Measurements from ENCODE around the gene RAPGEF4. TPM values are rescaled to one million over a fixed set of nuclear protein-coding genes. Genes with fewer than 3 reads are reported as not detected.

RAPGEF4 gene
- total and polyA plus RNA-seq, 2 of the 4 experiments (the other 2 are of a cell fraction), result 1.7 to 3.2 TPM

DNA sequence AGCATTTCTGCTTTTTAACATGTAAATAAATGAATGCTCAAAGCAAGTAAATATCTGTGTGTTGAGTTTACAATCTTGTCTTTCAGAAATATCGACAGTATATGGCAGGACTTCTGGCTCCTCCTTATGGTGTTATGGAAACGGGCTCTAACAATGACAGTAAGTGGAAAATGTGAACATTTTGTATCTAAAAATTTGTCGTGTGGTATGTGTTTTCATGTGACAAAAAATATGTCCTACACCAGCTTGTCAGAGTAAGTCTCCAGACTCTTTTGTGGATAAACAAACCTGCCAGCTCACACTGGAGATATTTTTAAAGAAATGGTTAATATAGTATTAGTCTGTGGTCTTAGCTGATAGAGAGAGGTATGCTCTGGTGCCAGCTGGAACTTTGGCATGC lies 182.1 kb downstream of the RAPGEF4 start:
- no peak for TF ChIP-seq MAFK (IDR thresholded peaks at IDR 0.05; ENCODE audit: low read depth, low read length)
- TF ChIP-seq CHD1 (IDR thresholded peaks at IDR 0.05; ENCODE audit: low read depth, low read length), result no peak
- no peak for TF ChIP-seq MXI1 (IDR thresholded peaks at IDR 0.05; ENCODE audit: borderline replicate concordance, low read depth, low read length)
- no peak for TF ChIP-seq MAZ (IDR thresholded peaks at IDR 0.05; ENCODE audit: borderline replicate concordance, low read depth, low read length)
- TF ChIP-seq, protein P1, sequence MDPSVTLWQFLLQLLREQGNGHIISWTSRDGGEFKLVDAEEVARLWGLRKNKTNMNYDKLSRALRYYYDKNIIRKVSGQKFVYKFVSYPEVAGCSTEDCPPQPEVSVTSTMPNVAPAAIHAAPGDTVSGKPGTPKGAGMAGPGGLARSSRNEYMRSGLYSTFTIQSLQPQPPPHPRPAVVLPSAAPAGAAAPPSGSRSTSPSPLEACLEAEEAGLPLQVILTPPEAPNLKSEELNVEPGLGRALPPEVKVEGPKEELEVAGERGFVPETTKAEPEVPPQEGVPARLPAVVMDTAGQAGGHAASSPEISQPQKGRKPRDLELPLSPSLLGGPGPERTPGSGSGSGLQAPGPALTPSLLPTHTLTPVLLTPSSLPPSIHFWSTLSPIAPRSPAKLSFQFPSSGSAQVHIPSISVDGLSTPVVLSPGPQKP (IDR thresholded peaks at IDR 0.05; ENCODE audit: borderline replicate concordance, low read depth, low read length), result no peak
- no peak for TF ChIP-seq CEBPB (IDR thresholded peaks at IDR 0.05; ENCODE audit: low read depth, low read length)
- no peak for TF ChIP-seq RFX5 (IDR thresholded peaks at IDR 0.05; ENCODE audit: low read depth, low read length)
- TF ChIP-seq SMC3 (IDR thresholded peaks at IDR 0.05; ENCODE audit: low read depth, low read length), result no peak
- no peak for TF ChIP-seq NFE2L2 (IDR thresholded peaks at IDR 0.05; ENCODE audit: low read depth, low read length)
- TF ChIP-seq FOS (IDR thresholded peaks at IDR 0.05; ENCODE audit: low read depth, low read length), result no peak
- TF ChIP-seq BHLHE40 (IDR thresholded peaks at IDR 0.05; ENCODE audit: low read depth, low read length), result no peak
- TF ChIP-seq, protein P2, sequence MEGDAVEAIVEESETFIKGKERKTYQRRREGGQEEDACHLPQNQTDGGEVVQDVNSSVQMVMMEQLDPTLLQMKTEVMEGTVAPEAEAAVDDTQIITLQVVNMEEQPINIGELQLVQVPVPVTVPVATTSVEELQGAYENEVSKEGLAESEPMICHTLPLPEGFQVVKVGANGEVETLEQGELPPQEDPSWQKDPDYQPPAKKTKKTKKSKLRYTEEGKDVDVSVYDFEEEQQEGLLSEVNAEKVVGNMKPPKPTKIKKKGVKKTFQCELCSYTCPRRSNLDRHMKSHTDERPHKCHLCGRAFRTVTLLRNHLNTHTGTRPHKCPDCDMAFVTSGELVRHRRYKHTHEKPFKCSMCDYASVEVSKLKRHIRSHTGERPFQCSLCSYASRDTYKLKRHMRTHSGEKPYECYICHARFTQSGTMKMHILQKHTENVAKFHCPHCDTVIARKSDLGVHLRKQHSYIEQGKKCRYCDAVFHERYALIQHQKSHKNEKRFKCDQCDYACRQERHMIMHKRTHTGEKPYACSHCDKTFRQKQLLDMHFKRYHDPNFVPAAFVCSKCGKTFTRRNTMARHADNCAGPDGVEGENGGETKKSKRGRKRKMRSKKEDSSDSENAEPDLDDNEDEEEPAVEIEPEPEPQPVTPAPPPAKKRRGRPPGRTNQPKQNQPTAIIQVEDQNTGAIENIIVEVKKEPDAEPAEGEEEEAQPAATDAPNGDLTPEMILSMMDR (conservative IDR thresholded peaks at IDR 0.05; ENCODE audit: low read depth, low read length), result no peak
- TF ChIP-seq RAD21 (IDR thresholded peaks at IDR 0.05; ENCODE audit: low read length), result no peak
- TF ChIP-seq, protein P3, sequence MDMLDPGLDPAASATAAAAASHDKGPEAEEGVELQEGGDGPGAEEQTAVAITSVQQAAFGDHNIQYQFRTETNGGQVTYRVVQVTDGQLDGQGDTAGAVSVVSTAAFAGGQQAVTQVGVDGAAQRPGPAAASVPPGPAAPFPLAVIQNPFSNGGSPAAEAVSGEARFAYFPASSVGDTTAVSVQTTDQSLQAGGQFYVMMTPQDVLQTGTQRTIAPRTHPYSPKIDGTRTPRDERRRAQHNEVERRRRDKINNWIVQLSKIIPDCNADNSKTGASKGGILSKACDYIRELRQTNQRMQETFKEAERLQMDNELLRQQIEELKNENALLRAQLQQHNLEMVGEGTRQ (IDR thresholded peaks at IDR 0.05; ENCODE audit: low read depth, low read length), result no peak
- TF ChIP-seq RCOR1 (IDR thresholded peaks at IDR 0.05; ENCODE audit: insufficient replicate concordance, low read length), result no peak
- TF ChIP-seq POLR2A (IDR thresholded peaks at IDR 0.05; ENCODE audit: low read depth, low read length), result no peak
- no peaks in the 10 kb centered on the region for H4K20me1 ChIP-seq (ENCODE audit: insufficient read depth, low read length)
- no peak overlapping the region for H2BK20ac ChIP-seq (ENCODE audit: low read depth, low read length)
- dilution Hi-C loops (cut with HindIII; ENCODE audit: low sequenced_read_pairs, unreplicated experiment) (no loop called here), intact Hi-C loops (cut with micrococcal nuclease) (no loop called here), in situ Hi-C loops (cut with MboI; ENCODE audit: low sequenced_read_pairs) (no loop called here)
- no peak overlapping the region for H3K14ac ChIP-seq (replicated peaks; ENCODE audit: low read depth, low read length)
- H3K4me2 ChIP-seq (ENCODE audit: low read depth, low read length), result no peak overlapping the region
- H4K5ac ChIP-seq (ENCODE audit: low read depth, low read length), result no peak overlapping the region
- H3K79me1 ChIP-seq (ENCODE audit: low read depth in 1 of 2, low read length in 2 of 2), result no peaks in the 10 kb centered on the region
- POLR2A ChIA-PET (ENCODE audit: unreplicated experiment), result no interaction called here
- no peak overlapping the region for H3K9ac ChIP-seq (ENCODE audit: low read depth, low read length)
- peaks cover 3% of the 10 kb centered on the region; the same call in 1 of the 2 replicates for H3K9me1 ChIP-seq (ENCODE audit: insufficient read depth, low read length)
- no peak overlapping the region for H2AFZ ChIP-seq (replicated peaks; ENCODE audit: low read length, poor library complexity)
- WGBS, 2 experiments (ENCODE audit: extremely low coverage in 2 of 2, insufficient read length in 1 of 2), result no CpG with 5 or more reads among the region's 3 CpGs
- H4K8ac ChIP-seq (ENCODE audit: low read depth in 2 of 2, low read length in 2 of 2), result no peak overlapping the region
- DNase-seq (no peak), ATAC-seq (ENCODE audit: low read depth) (no peak)
- no peak overlapping the region for H3K56ac ChIP-seq (ENCODE audit: extremely low read depth, insufficient read depth, low read length)
- H3K27me3 ChIP-seq (ENCODE audit: control insufficient read depth, insufficient read depth, low read length), result no peaks in the 10 kb centered on the region
- H2BK5ac ChIP-seq (ENCODE audit: low read depth, low read length, poor library complexity, severe bottlenecking), result no peak overlapping the region
- no peak overlapping the region for H2BK120ac ChIP-seq (ENCODE audit: low read depth, low read length)
- H3K18ac ChIP-seq (ENCODE audit: low read depth, low read length), result no peak overlapping the region
- CTCF ChIA-PET, result interaction anchor here (1.4 kb wide), 1 partner anchor 14 kb away, joined by 5 read pairs; no protein-coding TSS in a partner anchor
- H3K4me1 ChIP-seq (ENCODE audit: control insufficient read depth, insufficient read depth, low read length), result peaks cover 6% of the 10 kb centered on the region; the same call in 1 of the 2 replicates
- H3K9me3 ChIP-seq (ENCODE audit: control insufficient read depth, insufficient read depth, low read length), result no peaks in the 10 kb centered on the region
- no peak overlapping the region for H4K91ac ChIP-seq (ENCODE audit: insufficient read depth, low read depth, low read length)
- H3K27ac ChIP-seq (ENCODE audit: insufficient read depth, low read length), result no peak overlapping the region
- H2AK9ac ChIP-seq (replicated peaks; ENCODE audit: low read depth, low read length, poor library complexity), result no peak overlapping the region
- no peak overlapping the region for H2BK15ac ChIP-seq (ENCODE audit: low read depth, low read length)
- no TSS peak for BruUV-seq (replicated peaks)
- no peak overlapping the region for H3K4ac ChIP-seq (ENCODE audit: low read depth, low read length)
- no peak overlapping the region for H2AK5ac ChIP-seq (ENCODE audit: low read depth, low read length)
- H3K23ac ChIP-seq (ENCODE audit: low read depth, low read length), result no peak overlapping the region
- H3K36me3 ChIP-seq (ENCODE audit: control insufficient read depth, insufficient read depth, low read length), result no peaks in the 10 kb centered on the region; the same call in 1 of the 2 replicates
- H3K4me3 ChIP-seq (ENCODE audit: insufficient read depth, low read depth, low read length), result no peak overlapping the region

Data from IMR-90 (cell line).